Measurements from ENCODE around the gene ITIH4. TPM values are rescaled to one million over a fixed set of nuclear protein-coding genes. Genes with fewer than 3 reads are reported as not detected.

Gene ITIH4
- polyA plus RNA-seq, 3 donors, result 0.59 to 47.7 TPM; not detected in 1

GRCh38 chr3:52854013-52854412 lies 23.5 kb upstream of the ITIH4 start:
- no peak for TF ChIP-seq CTCF (IDR thresholded peaks at IDR 0.05)
- no peaks in the 10 kb centered on the region for H3K4me1 ChIP-seq (ENCODE audit: control insufficient read depth in 1 of 2, insufficient read depth in 2 of 2, low read length in 2 of 2)
- Mint-ChIP-seq H3K27ac (no peak overlapping the region), H3K36me3 (peaks cover 63 to 75% of the 10 kb centered on the region in 2 donors), H3K4me3 (no peak overlapping the region), H3K4me1 (no peaks in the 10 kb centered on the region), H3K27me3 (ENCODE audit: low read depth in 3 of 3) (no peaks in the 10 kb centered on the region), H3K9me3 (no peaks in the 10 kb centered on the region)
- no peak overlapping the region for H2AFZ ChIP-seq (ENCODE audit: insufficient read depth, low read depth, low read length, poor library complexity, severe bottlenecking)
- H3K27me3 ChIP-seq (ENCODE audit: control insufficient read depth in 2 of 2, insufficient read depth in 2 of 2, low read length in 2 of 2), result no peaks in the 10 kb centered on the region
- H4K20me1 ChIP-seq (ENCODE audit: insufficient read depth, low read length), result peaks cover 22% of the 10 kb centered on the region
- H3K4me2 ChIP-seq (replicated peaks; ENCODE audit: extremely low read depth, low read length, poor library complexity, severe bottlenecking), result no peak overlapping the region
- no peaks in the 10 kb centered on the region for H3K79me2 ChIP-seq (ENCODE audit: insufficient read depth, low read length)
- no CpG with 5 or more reads among the region's 2 CpGs for WGBS (ENCODE audit: insufficient coverage)
- no peaks in the 10 kb centered on the region for H3K9me3 ChIP-seq (replicated peaks in 1 of 2; ENCODE audit: control insufficient read depth in 1 of 2, insufficient read depth in 1 of 2, low read length in 2 of 2)
- intact Hi-C loops (cut with micrococcal nuclease), result loop anchor here (5.0 kb wide), 2 partner anchors 78 to 218 kb away; no protein-coding TSS in a partner anchor
- H3K4me3 ChIP-seq (replicated peaks in 1 of 3; ENCODE audit: low read depth in 2 of 3, low read length in 3 of 3), result no peak overlapping the region
- H3K9ac ChIP-seq (ENCODE audit: insufficient read depth, low read length, poor library complexity, severe bottlenecking), result no peak overlapping the region
- DNase-seq, result no peak
- H3K27ac ChIP-seq (ENCODE audit: low read depth in 1 of 2, low read length in 2 of 2), result no peak overlapping the region
- peaks cover 56 to 69% of the 10 kb centered on the region in 2 donors for H3K36me3 ChIP-seq (replicated peaks in 1 of 2; ENCODE audit: control insufficient read depth in 1 of 2, insufficient read depth in 2 of 2, low read length in 2 of 2)

GRCh38 chr3:52852419-52852818 lies 21.9 kb upstream of the ITIH4 start:
- Histone ChIP-seq H3K36me3 (replicated peaks in 1 of 2; ENCODE audit: control insufficient read depth in 1 of 2, insufficient read depth in 2 of 2, low read length in 2 of 2) (peaks cover 72 to 85% of the 10 kb centered on the region in 2 donors), H3K4me2 (replicated peaks; ENCODE audit: extremely low read depth, low read length, poor library complexity, severe bottlenecking) (no peak overlapping the region), H2AFZ (ENCODE audit: insufficient read depth, low read depth, low read length, poor library complexity, severe bottlenecking) (no peak overlapping the region), H3K4me1 (ENCODE audit: control insufficient read depth in 1 of 2, insufficient read depth in 2 of 2, low read length in 2 of 2) (no peaks in the 10 kb centered on the region), H3K9ac (ENCODE audit: insufficient read depth, low read length, poor library complexity, severe bottlenecking) (no peak overlapping the region), H3K9me3 (replicated peaks in 1 of 2; ENCODE audit: control insufficient read depth in 1 of 2, insufficient read depth in 1 of 2, low read length in 2 of 2) (no peaks in the 10 kb centered on the region), H3K79me2 (ENCODE audit: insufficient read depth, low read length) (no peaks in the 10 kb centered on the region), H3K27ac (ENCODE audit: low read depth in 1 of 2, low read length in 2 of 2) (no peak overlapping the region), H3K4me3 (replicated peaks in 1 of 3; ENCODE audit: low read depth in 2 of 3, low read length in 3 of 3) (no peak overlapping the region), H3K27me3 (ENCODE audit: control insufficient read depth in 2 of 2, insufficient read depth in 2 of 2, low read length in 2 of 2) (no peaks in the 10 kb centered on the region), H4K20me1 (ENCODE audit: insufficient read depth, low read length) (peaks cover 17% of the 10 kb centered on the region)
- H3K27ac Mint-ChIP-seq, result peak overlapping the region in 3 of 7 donors; percentile 38 to 82 (median 51)
- no peaks in the 10 kb centered on the region for H3K4me1 Mint-ChIP-seq
- peaks cover 0 to 2% (median 0%) of the 10 kb centered on the region in 3 donors for H3K27me3 Mint-ChIP-seq (ENCODE audit: low read depth in 3 of 3)
- no peak for TF ChIP-seq CTCF (IDR thresholded peaks at IDR 0.05)
- no peak overlapping the region for H3K4me3 Mint-ChIP-seq
- no peak for DNase-seq
- intact Hi-C loops (cut with micrococcal nuclease), result loop anchor here (5.0 kb wide), 2 partner anchors 80 to 220 kb away; no protein-coding TSS in a partner anchor
- no CpG with 5 or more reads among the region's 2 CpGs for WGBS (ENCODE audit: insufficient coverage)
- H3K36me3 Mint-ChIP-seq, result peaks cover 78 to 86% of the 10 kb centered on the region in 2 donors
- H3K9me3 Mint-ChIP-seq, result no peaks in the 10 kb centered on the region
